ENCODE results near the gene DCLRE1B.

DCLRE1B gene

GRCh38 chr1:113895961-113896360 is 9.2 kb upstream of the DCLRE1B start:
- no peak for TF ChIP-seq CTCF (conservative IDR thresholded peaks at IDR 0.05; ENCODE audit: control insufficient read depth, insufficient read depth, low read depth, low read length)
- no peak for DNase-seq (ENCODE audit: low read depth)
- H3K4me3 ChIP-seq (ENCODE audit: control insufficient read depth, low read depth, low read length), result no peak overlapping the region

DNA sequence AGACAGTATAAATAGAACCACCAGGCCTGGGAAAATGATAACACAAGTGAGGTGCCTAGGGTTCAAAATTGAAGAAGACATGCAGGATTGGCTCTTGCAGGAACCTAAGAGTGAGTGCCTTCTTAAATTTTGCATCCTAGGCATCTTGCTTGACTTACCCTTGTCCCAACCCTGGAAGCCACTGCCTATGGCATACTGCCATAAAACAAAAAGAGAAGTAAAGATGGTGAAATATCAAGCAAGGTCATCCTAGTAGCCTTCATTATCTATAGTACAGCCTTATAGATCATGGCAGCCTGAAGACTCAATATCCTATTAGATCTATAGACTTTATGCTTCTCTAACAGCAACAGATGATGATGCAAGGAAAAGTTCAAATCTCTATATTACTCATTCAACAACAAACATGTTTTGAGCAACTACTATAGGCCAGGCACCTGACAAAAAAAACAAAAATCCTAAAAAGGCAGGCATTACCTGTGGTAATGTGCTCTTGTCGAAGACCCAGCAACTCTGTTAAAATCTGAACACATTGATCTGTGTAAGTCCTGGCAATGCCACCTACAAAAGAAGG is 6.8 kb upstream of the DCLRE1B start:
- H3K4me3 ChIP-seq (ENCODE audit: control insufficient read depth, low read depth, low read length), result no peak overlapping the region
- no peak for TF ChIP-seq CTCF (conservative IDR thresholded peaks at IDR 0.05; ENCODE audit: control insufficient read depth, insufficient read depth, low read depth, low read length)
- DNase-seq (ENCODE audit: low read depth), result no peak

- no peak overlapping the region for H3K4me3 ChIP-seq (ENCODE audit: control insufficient read depth, low read depth, low read length)
- TF ChIP-seq CTCF (conservative IDR thresholded peaks at IDR 0.05; ENCODE audit: control insufficient read depth, insufficient read depth, low read depth, low read length), result no peak
- DNase-seq (ENCODE audit: low read depth), result peak; percentile 24
These were observed 6.0 kb upstream of the DCLRE1B start for GRCh38 chr1:113899111-113899510.

GRCh38 chr1:113901191-113901590 is 3.9 kb upstream of the DCLRE1B start:
- no peak for TF ChIP-seq CTCF (conservative IDR thresholded peaks at IDR 0.05; ENCODE audit: control insufficient read depth, insufficient read depth, low read depth, low read length)
- no peak for DNase-seq (ENCODE audit: low read depth)
- H3K4me3 ChIP-seq (ENCODE audit: control insufficient read depth, low read depth, low read length), result no peak overlapping the region

DNA sequence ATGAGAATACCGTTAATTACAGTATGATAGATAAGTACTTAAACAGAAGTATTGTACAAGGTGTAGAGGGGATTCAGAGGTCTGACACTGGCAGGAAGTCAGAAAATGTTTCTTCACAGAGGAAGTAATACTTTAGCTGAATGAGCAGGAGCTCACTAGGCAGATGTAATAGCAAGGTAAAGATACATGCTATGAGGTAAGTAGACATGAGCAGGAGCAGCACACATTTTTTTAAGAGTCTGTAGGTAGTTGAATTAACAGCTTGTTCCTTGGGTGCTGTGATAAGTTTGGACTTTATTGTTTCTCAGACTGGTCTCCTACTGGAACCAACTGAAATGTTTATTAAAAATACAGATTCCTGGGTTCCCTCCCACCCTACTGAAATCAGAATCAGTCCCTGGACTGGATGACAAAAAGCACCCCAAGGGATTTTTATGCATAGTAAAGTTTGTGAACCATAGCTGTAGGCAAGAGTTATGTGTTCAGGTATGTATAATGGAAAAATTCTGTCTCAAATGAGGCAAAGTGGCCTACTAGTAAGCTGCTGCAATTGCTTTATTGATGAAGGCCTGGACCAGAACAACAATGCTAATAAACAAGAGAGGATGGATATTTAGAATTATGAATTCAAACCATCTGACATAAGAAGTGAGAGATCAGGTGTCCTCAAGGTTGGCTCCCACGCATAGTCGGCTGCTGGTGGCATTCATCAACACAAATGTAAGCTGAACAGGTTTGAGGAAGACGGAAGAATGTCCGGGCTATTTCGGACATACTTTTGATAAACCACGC is 1.4 kb upstream of the DCLRE1B start:
- no peak for TF ChIP-seq CTCF (conservative IDR thresholded peaks at IDR 0.05; ENCODE audit: control insufficient read depth, insufficient read depth, low read depth, low read length)
- DNase-seq (ENCODE audit: low read depth), result no peak
- peak overlapping the region; percentile 81 for H3K4me3 ChIP-seq (ENCODE audit: control insufficient read depth, low read depth, low read length)

DNA sequence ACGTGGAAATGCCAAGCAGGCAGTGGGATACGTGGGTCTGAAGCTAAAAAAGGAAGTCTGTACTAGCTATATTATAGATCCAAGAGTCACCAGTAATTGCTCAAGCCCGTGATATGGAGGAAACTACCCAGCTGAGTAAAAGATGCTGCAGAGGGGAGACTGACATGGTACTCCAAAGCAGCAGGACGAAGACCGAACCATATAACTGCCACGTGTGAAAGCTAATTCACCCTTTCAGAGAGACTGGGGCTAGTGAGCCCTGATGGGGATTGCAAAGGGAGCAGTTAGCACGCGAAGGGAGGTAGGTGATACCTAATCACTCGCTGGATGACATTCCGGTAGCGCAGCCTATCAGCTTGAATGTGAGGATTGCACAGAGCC is 843 bp upstream of the DCLRE1B start:
- peak overlapping the region; percentile 81 for H3K4me3 ChIP-seq (ENCODE audit: control insufficient read depth, low read depth, low read length)
- DNase-seq (ENCODE audit: low read depth), result no peak
- no peak for TF ChIP-seq CTCF (conservative IDR thresholded peaks at IDR 0.05; ENCODE audit: control insufficient read depth, insufficient read depth, low read depth, low read length)
